ENCODE data around the gene SYP.
A peak's percentile ranks its signal among the peaks of the same experiment; 100 is the strongest.

The SYP gene

DNA sequence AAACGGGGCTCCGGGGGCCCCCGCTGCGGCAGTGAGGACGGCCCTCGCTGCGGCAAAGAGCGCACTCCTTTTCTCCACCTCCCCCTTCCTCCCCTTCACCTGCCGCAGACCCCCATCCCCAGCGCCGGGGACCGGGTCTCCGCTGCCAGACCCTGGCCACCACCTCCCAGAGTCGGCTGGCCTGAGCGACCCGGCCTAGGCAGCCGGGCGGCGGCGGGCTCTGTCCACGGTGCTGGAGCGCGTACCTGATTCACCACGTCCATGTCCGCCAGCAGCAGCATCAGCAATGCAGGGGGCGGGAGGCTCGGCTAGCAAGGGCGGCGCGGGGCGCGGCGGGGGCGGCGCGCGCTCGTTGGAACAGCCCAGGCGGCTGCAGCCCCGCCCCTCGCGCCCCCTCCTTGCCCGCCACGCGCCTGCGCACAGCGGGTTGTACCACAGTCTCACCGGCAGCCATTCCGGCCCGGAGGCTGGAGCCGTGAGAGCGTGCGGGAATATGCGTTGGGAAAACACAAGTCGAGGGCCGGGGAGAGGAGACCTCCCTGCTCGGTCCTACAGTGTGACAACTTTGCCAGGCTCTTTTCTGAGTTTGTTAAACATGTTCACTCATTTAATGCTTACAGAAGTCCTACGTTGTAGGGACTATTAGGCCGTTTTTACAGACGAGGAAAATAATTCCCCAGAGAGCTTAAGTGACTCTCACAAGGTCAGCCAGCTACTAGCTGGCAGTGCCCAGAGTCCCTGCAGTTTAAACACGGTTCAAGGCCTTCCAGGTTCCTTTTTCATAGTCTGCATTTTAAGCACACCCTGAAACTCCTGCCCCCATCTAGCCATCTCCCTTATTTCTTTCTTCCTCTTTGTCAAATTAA lies at the start of gene SYP:
Gene SYP, minus strand, starts transcription at position 288 of the 866 bp plus-strand sequence. Its CDS starts 7 bp downstream, at position 281.
- DNase-seq: peak; percentile 73

DNA sequence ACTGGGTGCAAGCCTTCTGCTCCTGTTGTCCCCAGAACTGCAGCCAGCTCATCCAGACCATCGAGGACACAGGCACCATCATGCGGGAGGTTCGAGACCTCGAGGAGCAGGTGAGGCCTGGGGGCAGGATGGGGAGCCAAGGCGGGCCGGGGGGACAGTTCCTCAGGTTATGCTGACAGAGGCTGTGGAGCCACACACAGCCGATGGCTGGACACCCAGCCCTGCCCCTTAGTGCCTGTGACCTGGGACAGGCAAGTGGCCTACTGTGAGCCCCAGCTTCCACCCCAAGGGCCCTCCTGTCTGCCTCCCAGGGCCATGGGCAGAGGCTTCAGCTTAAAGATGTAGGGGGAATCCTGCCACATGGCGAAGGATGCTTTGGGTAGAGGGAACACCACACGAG lies 49.6 kb upstream of the SYP start:
- no peak for DNase-seq

DNA sequence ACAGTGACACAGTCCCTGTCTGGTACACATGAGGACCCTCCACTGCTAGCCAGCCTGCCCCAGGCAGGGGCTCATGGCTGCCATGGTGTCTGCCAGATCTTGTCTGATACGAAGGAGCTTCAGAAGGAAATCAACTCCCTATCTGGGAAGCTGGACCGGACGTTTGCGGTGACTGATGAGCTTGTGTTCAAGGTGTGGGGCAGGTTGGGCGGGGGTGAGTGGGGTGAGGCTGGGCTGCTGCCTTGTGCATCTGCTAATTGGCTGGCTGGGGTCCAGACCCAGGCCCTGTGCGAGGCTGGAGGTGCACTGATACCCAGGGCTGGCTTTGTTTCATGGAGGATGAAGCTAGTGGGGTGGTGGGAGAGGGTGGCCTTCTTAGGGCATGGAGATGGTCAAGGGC lies 49.1 kb upstream of the SYP start:
- no peak for DNase-seq

DNA sequence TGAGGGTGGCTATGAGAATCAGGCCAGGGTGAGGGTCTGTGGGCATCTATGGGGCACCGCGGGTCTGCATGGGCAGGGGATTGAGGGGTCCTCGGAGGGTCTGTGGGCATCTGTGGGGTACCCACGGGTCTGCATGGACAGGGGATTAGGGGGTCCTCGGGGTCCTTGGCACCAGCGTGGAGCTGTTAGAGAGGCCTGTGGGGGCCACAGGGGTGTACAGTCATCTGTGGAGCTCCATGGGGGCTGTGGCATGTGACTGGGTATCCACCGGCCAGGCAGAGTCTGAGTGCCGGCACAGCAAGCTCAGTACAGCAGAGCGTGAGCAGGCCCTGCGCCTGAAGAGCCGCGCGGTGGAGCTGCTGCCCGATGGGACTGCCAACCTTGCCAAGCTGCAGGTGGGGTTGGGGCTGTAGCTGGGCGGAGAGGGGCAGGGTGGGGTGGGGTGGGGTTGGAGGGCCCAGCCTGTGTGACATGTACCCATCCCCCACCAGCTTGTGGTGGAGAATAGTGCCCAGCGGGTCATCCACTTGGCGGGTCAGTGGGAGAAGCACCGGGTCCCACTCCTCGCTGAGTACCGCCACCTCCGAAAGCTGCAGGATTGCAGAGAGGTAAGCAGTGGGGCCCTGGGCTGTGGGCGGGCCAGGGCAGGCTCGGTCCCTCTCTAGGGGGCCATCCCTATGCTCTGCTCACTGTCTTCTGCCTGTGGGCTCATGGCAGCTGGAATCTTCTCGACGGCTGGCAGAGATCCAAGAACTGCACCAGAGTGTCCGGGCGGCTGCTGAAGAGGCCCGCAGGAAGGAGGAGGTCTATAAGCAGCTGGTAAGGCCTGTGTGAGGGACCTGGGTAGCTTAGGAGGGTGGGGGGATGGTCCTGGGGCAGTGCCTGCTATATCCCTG lies 48.2 kb upstream of the SYP start:
- peak; percentile 8 for DNase-seq

- DNase-seq: no peak
Measured at GRCh38 chrX:49247346-49247745, 47.4 kb upstream of the SYP start.

- DNase-seq: no peak
Measured at GRCh38 chrX:49246541-49246940, 46.5 kb upstream of the SYP start.

- DNase-seq: no peak
Measured at GRCh38 chrX:49244207-49244606, 44.2 kb upstream of the SYP start.

GRCh38 chrX:49243166-49243565 lies 43.2 kb upstream of the SYP start:
- no peak for DNase-seq

- no peak for DNase-seq
Measured at GRCh38 chrX:49242545-49243066, 42.6 kb upstream of the SYP start.

DNA sequence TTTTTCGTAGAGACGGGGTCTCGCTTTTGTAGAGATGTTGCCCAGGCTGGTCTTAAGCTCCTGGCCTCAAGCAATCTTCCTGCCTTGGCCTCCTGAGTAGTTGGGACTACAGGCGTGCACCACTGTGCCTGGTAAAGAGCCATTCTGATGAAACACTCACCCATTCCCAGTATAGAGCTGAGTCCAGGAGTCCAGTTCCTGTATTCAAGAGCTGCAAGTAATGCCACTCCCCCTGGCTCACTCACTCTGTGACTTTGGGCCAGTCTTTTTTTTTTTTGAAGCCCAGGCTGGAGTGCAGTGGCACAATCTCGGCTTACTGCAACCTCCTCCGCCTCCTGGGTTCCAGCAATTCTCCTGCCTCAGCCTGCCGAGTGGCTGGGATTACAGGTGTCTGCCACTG lies 38.7 kb upstream of the SYP start:
- DNase-seq: no peak

GRCh38 chrX:49237060-49237459 lies 37.1 kb upstream of the SYP start:
- DNase-seq: no peak

DNA sequence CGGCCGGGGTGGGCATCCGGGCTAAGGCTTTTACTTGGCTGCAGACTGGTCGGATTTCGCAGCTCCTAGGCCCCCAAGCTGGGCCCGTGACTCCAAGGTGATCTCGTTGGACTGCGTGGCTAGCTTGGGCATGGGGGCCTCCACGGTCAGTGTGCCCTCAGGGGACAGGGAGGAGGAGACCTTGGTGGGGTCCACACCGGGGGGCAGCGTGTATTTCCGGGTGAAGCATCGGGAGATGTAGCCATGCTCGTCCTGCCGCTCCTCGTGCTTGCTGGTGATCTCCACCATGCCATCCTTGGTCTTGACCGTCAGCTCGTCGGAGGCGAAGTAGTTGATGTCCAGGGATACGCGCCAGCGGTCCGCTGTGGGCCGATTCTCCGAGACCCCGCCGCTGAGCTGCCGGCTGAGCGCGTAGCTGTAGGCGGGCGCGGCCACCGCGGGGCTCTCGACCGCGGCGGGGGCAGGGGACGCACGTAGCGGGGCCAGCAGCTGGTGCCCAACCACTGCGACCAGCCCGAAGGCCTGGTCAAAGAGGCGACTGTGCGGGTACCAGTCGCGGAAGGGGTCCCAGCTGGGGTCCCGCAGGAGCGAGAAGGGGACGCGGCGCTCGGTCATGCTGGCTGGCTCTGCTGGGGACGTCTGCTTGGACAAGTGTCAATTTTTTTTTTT lies 34.0 kb upstream of the SYP start:
- no peak for DNase-seq

DNA sequence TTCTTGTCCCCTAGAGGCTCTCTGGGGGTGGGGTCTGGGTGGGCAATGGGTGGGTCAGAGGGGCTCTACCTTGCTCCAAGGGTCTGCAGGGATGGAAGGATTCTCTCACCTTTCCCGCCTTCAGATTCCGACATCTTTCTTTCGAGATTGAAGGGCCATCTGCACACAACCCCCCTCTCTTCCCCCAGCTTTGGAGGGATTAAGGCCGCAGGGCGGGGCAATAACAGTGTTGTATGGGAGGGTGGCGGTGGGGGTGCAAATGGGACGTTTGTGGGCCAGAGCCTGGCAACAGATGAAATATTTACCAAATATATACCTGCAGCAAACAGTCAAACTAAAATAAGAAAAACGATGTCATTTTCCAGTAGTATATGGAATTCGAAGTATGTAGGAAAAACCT lies 33.2 kb upstream of the SYP start, which contains the start of gene CACNA1F:
Gene CACNA1F, minus strand, starts transcription at position 165 of the 400 bp plus-strand sequence. Its CDS starts 31 bp downstream, at position 134.
- no peak for DNase-seq

GRCh38 chrX:49232525-49232924 lies 32.5 kb upstream of the SYP start:
- DNase-seq: no peak

GRCh38 chrX:49231333-49232000 lies 31.5 kb upstream of the SYP start:
- no peak for DNase-seq

DNA sequence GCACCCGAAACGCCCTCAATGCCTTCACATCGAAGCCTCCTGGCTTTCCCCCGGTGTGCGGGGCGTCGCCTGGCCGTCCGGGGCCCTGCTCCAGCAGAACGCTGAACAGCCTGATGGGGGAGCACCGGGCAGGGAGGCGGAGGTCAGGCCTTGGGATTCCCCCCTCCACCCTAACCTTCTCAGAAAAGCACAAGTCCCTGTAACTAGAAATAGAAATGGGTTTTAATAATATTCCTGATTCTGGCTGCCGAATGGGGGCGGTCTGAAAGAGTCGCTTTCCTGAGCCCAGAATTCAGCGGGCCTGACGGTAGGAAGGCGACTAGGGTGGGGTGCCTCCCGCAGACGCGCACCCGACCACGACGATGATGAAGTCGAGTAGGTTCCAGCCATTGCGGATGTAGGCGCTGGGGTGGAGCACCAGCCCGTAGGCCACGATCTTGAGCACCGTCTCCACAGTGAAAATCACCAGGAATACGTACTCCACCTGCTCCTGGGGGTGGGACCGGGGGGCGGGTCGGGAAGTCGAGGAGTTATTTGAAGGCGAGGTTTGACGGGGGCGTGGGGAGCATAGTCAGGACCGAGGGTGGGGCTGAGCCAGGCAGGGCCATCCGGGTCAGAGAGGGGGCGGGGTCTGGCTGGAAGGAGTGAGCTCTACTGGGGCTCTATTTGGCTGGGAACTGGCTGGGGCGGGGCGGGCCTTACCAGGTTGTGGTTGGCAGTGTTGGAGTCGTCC lies 30.7 kb upstream of the SYP start:
- DNase-seq: no peak

DNA sequence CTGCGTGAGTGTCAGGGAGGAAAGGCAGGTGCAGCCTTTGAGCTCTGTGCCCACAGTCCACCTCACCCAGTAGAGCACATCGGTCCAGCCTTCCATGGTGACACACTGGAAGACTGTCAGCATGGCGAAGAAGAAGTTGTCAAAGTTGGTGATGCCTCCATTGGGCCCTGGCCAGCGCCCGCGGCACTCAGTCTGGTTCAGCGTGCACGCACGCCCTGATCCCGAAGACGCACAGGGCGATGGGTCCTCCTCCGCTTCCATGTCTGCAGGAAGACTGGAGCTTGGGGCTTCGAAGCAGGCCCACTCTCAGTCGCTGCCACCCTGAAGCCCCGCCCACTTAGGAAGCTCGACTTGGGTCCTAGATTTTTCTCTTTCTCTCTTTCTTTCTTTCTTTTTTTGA lies 28.2 kb upstream of the SYP start:
- DNase-seq: no peak

GRCh38 chrX:49227726-49228125 lies 27.7 kb upstream of the SYP start:
- DNase-seq: no peak

DNA sequence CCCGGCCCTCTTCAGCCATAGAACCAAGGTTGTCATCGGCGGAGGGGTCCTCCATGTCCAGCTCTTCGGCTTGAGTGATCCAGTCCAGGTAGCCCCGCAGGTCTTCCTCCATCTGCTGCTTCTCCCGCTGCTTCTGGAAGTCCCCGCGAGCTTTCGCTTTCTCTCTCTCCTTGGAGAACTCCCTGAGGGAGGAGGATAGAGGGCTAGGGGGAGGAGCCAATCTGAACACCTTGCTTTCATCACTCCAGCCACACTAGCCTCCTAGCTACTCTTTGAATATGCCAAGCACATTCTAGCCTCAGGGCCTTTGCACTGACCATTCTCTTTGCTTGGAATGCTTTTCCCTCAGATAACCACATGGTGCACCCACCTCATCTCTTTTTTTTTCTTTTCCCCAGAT lies 27.0 kb upstream of the SYP start:
- DNase-seq: no peak

GRCh38 chrX:49225858-49226257 lies 25.9 kb upstream of the SYP start:
- no peak for DNase-seq

DNA sequence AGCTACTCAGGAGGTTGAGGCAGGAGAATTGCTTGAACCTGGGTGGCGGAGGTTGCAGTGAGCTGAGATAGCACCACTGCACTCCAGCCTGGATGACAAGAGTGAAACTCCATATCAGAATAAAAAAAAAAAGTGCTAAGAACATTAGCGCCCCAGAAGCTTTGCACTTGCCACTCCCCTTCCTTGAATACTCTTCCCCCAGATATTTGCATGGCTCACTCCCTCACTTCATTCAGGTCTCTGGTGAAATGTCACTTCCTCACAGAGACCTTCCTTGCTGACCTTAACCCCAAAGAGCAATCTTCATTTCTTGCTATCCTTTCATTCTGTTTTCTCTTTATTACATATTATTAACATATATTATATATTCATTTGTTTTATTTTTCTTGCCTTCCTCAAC lies 21.9 kb upstream of the SYP start:
- no peak for DNase-seq

DNA sequence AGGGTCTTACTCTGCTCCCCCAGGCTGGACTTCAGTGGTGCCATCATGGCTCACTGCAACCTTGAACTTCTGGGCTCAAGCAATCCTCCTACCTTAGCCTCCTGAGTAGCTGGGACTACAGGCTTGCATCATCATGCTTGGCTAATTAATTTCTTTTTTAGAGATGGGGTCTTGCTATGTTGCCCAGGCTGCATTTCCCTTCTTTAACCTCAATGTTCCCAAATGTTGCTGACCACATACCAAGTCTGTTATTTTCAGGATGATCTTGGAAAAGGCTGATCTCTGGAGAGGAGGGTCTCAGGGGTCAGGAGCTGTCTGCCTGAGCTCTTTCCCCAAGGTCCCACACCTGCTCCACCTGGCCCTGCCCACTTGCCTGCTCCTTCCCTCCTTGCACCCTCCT lies 20.1 kb upstream of the SYP start:
- DNase-seq: no peak
